Upper lobe of left lung (tissue), 6 donors: ENCODE data around the gene GRID1. TPM values are rescaled to one million over a fixed set of nuclear protein-coding genes. Genes with fewer than 3 reads are reported as not detected.

Experiments
- ATAC-seq, 2 donors: fragments of 200-7000 bp; cut with Tn5 transposase; one replicate each; pipeline ENCODE4 v1.9.1; 2022; ENCODE audit warnings: mild to moderate bottlenecking in 2 of 2, moderate library complexity in 2 of 2; ENCODE audit not compliant: low FRiP score in 2 of 2
- DNase-seq, 2 donors: peaks; one replicate each; pipeline ENCODE4 v3.0.0-alpha.2; 2019 to 2020
- H3K27ac ChIP-seq, 4 donors: fragments of 200-600 bp; sonication (generic); one replicate each; pipeline ENCODE4 v1.5.1; 2016 to 2019
- H3K27me3 ChIP-seq, 4 donors: fragments of 200-600 bp; sonication (generic); one replicate each; pipeline ENCODE4 v1.5.1; 2017 to 2019
- H3K36me3 ChIP-seq, 4 donors: fragments of 200-600 bp; sonication (generic); one replicate each; pipeline ENCODE4 v1.5.1; 2016 to 2019
- H3K4me1 ChIP-seq, 4 donors: fragments of 200-600 bp; sonication (generic); one replicate each; pipeline ENCODE4 v1.5.1; 2018 to 2019
- H3K4me3 ChIP-seq, 4 donors: fragments of 200-600 bp; sonication (generic); one replicate each; pipeline ENCODE4 v1.5.1; 2017 to 2019; ENCODE audit warnings: mild to moderate bottlenecking in 2 of 4, moderate library complexity in 1 of 4
- H3K9me3 ChIP-seq, 4 donors: fragments of 200-600 bp; sonication (generic); one replicate each; pipeline ENCODE4 v1.5.1; 2018 to 2019
- EP300 ChIP-seq, 4 donors: sonication (generic); formaldehyde crosslinking; IDR thresholded peaks; one replicate each; pipeline ENCODE4 v1.5.1; 2017; ENCODE audit warnings: antibody characterized with exemption in 4 of 4, control low read depth in 2 of 4
- POLR2A ChIP-seq, 4 donors: fragments of 450-650 bp; IDR thresholded peaks; one replicate each; pipeline ENCODE4 v1.5.1; 2016 to 2017; ENCODE audit warnings: antibody characterized with exemption in 4 of 4, mild to moderate bottlenecking in 2 of 4
- POLR2AphosphoS5 ChIP-seq, 2 donors: sonication (generic); formaldehyde crosslinking; IDR thresholded peaks; one replicate each; pipeline ENCODE4 v1.5.1; 2017; ENCODE audit warnings: antibody characterized with exemption in 2 of 2
- WGBS, 2 donors: methylation state at CpG; one replicate each; pipeline ENCODE4 v1.1.5; 2017 to 2018; 5-methylcytosine and 5-hydroxymethylcytosine counted together
- total RNA-seq, 6 donors: library from RNA; depleted of rRNA in 4 of 6; stranded (reverse); fragments of >200 nt in 4 of 6; gene quantifications; one replicate each; pipeline versions ENCODE4 v1.1.0 to v1.2.1, GENCODE V29; 2016 to 2021
- TF ChIP-seq, protein P1 (sequence below), 6 experiments: fragments of 450-650 bp in 4 of 6; fragments of 200-600 bp in 2 of 6; sonication (generic) in 2 of 6; IDR thresholded peaks; one replicate each; pipeline ENCODE4 v1.5.1; 2016 to 2019; ENCODE audit warnings: antibody characterized with exemption in 6 of 6
- donor health status: DM: no; HTN: no; CAD: no; lungs with moderate emphysema.
- donor health status: DM: no; HTN: yes; CAD: no; lungs with severe emphysema.

Gene GRID1
- total RNA-seq, 6 donors from 2014 or later = 1.5 to 5.2 (median 3.2) TPM

DNA sequence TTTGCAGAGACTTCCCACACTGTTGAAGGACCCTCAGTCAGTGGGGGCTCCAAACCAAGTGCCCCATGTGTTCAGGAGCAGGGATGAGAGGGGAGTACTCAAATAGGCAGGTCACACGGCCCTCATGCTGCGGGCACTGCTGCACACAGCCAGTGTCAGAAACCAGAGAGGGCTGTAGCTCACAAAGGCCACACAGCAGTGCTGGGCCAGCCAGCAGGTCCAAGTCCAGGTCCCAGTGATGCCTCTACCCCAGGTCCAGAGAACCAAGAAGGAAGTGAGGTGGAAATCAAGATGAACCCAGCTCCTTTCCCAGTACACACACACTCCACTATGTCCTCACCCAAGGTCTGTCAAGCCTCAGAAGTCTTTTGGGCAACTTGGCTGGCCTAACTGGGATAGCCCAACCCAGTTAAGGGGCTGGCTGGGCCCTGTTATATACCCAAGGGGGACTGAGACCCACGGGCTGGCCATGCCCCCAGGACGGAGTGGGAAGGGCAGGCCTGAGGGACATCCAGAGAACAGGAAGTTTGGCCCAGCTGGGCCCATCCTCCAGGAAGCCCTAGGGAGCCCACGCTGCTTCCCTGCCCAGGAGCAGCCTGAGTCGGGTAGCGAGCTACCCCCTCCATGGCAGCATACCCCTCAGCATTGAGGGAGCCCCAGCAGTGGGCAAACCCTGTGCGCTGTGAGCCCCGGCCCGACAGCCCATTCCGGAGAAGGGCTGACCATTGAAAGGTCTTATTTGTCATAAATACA is 24.3 kb downstream of the GRID1 start:
- no peak for DNase-seq

DNA sequence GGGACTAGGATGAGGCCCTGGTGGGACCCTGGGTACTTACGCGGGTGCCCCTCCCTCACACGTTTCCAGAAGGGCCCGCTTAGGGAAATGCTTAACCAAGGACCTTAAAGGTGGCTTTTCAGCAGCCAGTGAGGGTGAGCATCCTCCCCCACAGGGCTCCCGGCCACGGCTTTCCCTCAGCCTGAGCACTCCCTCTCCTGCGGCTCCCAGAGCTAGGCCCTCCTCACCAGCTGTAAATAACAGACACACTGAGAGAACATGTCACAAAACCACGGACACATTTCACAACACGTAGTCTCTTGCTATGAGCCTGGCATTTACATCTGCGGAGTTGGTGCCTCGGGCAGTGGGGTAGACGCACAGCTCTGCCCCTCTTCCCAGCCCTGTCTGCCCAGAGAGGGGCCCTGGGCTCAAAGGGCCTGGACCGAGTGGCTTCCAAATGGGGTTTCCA is 25.2 kb downstream of the GRID1 start:
- Histone ChIP-seq H3K4me3 (no peak overlapping the region), H3K27me3 (no peaks in the 10 kb centered on the region), H3K36me3 (no peaks in the 10 kb centered on the region), H3K9me3 (no peaks in the 10 kb centered on the region), H3K27ac (no peak overlapping the region), H3K4me1 (peaks cover 3 to 21% (median 6%) of the 10 kb centered on the region in 4 donors)
- no peak for ATAC-seq
- TF ChIP-seq, protein P1, sequence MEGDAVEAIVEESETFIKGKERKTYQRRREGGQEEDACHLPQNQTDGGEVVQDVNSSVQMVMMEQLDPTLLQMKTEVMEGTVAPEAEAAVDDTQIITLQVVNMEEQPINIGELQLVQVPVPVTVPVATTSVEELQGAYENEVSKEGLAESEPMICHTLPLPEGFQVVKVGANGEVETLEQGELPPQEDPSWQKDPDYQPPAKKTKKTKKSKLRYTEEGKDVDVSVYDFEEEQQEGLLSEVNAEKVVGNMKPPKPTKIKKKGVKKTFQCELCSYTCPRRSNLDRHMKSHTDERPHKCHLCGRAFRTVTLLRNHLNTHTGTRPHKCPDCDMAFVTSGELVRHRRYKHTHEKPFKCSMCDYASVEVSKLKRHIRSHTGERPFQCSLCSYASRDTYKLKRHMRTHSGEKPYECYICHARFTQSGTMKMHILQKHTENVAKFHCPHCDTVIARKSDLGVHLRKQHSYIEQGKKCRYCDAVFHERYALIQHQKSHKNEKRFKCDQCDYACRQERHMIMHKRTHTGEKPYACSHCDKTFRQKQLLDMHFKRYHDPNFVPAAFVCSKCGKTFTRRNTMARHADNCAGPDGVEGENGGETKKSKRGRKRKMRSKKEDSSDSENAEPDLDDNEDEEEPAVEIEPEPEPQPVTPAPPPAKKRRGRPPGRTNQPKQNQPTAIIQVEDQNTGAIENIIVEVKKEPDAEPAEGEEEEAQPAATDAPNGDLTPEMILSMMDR (IDR thresholded peaks at IDR 0.05) = no peak
- TF ChIP-seq POLR2A (IDR thresholded peaks at IDR 0.05) = no peak
- no peak for TF ChIP-seq POLR2AphosphoS5 (IDR thresholded peaks at IDR 0.05)
- TF ChIP-seq EP300 (IDR thresholded peaks at IDR 0.05) = no peak
- WGBS, 2 donors = 71 to 77% methylated on average over 10 to 13 of the region's 13 CpGs
- no peak for DNase-seq

More for the DNA sequence above, 24.3 kb downstream of the GRID1 start:
- H3K27me3 ChIP-seq = no peaks in the 10 kb centered on the region
- H3K4me3 ChIP-seq = no peak overlapping the region
- no peak for ATAC-seq
- no peaks in the 10 kb centered on the region for H3K36me3 ChIP-seq
- no peaks in the 10 kb centered on the region for H3K9me3 ChIP-seq
- H3K4me1 ChIP-seq = peaks cover 4 to 29% (median 9%) of the 10 kb centered on the region in 4 donors
- TF ChIP-seq POLR2AphosphoS5 (IDR thresholded peaks at IDR 0.05) = no peak
- TF ChIP-seq POLR2A (IDR thresholded peaks at IDR 0.05) = no peak
- TF ChIP-seq EP300 (IDR thresholded peaks at IDR 0.05) = no peak
- TF ChIP-seq, protein P1 (IDR thresholded peaks at IDR 0.05) = no peak
- H3K27ac ChIP-seq = no peak overlapping the region
- 45 to 71% methylated on average over 4 to 11 of the region's 11 CpGs for WGBS, 2 donors

GRCh38 chr10:86340991-86341260 is 25.7 kb downstream of the GRID1 start:
- Histone ChIP-seq H3K36me3 (no peaks in the 10 kb centered on the region), H3K27me3 (no peaks in the 10 kb centered on the region), H3K27ac (no peak overlapping the region), H3K4me3 (no peak overlapping the region), H3K9me3 (no peaks in the 10 kb centered on the region), H3K4me1 (peaks cover 0 to 17% (median 5%) of the 10 kb centered on the region in 4 donors)
- TF ChIP-seq, protein P1 (IDR thresholded peaks at IDR 0.05) = no peak
- no peak for TF ChIP-seq POLR2AphosphoS5 (IDR thresholded peaks at IDR 0.05)
- TF ChIP-seq EP300 (IDR thresholded peaks at IDR 0.05) = no peak
- no peak for TF ChIP-seq POLR2A (IDR thresholded peaks at IDR 0.05)
- DNase-seq (no peak), ATAC-seq (no peak)
- 86 to 88% methylated on average over 3 of the region's 3 CpGs for WGBS, 2 donors

DNA sequence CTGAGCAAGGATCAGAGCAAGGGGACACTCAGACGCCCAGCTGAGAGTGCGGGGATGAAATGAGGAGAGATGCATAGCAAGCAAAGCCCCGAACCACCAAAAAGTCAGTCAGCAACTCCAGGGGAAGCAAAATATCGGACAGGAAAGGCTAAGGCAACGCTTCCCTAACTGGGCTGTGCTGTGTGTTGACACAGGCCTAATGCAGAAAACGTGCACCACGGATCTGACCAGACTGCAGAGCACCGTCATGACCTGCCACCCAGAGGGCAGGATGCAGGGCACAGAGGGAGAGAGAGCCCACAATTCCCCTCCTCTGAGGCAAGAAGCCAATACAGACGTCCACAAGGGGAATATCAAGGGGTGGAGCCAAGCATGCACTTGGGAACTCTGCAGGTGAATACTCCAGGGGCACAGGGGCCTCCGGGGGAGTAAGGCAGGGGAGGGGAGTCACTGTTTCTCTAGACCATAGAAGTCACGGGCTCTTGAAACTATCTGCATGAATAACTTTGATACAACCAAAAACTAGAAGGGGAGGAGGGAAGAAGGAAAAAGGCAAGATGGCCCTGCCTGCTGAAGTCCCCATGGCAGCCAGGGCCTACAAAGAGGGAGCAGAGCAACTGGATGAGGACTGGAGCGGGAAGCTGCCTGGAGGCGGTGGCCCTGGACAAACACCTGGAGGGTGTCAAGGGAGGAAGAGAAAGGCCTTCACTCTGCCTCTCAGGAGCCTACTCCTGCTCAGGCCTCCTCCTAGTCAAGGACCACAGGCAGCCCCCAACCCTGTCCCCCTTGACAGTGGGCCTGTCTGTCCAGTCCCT is 26.2 kb downstream of the GRID1 start:
- WGBS, 2 donors = 68 to 74% methylated on average over 13 of the region's 13 CpGs
- DNase-seq (no peak), ATAC-seq (no peak)
- Histone ChIP-seq H3K4me3 (no peak overlapping the region), H3K9me3 (no peaks in the 10 kb centered on the region), H3K4me1 (peaks cover 0 to 12% (median 5%) of the 10 kb centered on the region in 4 donors), H3K36me3 (no peaks in the 10 kb centered on the region), H3K27ac (no peak overlapping the region), H3K27me3 (no peaks in the 10 kb centered on the region)
- TF ChIP-seq, protein P1 (IDR thresholded peaks at IDR 0.05) = no peak
- TF ChIP-seq EP300 (IDR thresholded peaks at IDR 0.05) (no peak), POLR2AphosphoS5 (IDR thresholded peaks at IDR 0.05) (no peak), POLR2A (IDR thresholded peaks at IDR 0.05) (no peak)
